Left ventricle myocardium inferior (tissue), 1 donor: ENCODE measurements around the gene C9orf72. TPM values are rescaled to one million over a fixed set of nuclear protein-coding genes. Genes with fewer than 3 reads are reported as not detected.

Experiments used
- DNase-seq: peaks from one replicate; pipeline ENCODE4 v3.0.0-alpha.2; 2020
- H3K27ac ChIP-seq: fragments of 200-600 bp; replicated peaks from 2 replicates; pipeline ENCODE4 v1.8.0; 2021
- H3K27me3 ChIP-seq: fragments of 200-600 bp; 2 replicates; pipeline ENCODE4 v1.8.0; 2021; ENCODE audit warnings: low read depth
- H3K36me3 ChIP-seq: fragments of 200-600 bp; 2 replicates; pipeline ENCODE4 v1.8.0; 2021
- H3K4me1 ChIP-seq: fragments of 200-600 bp; 2 replicates; pipeline ENCODE4 v1.8.0; 2021
- H3K4me3 ChIP-seq: fragments of 200-600 bp; 2 replicates; pipeline ENCODE4 v1.8.0; 2021; ENCODE audit warnings: mild to moderate bottlenecking, moderate library complexity
- H3K9me3 ChIP-seq: fragments of 200-600 bp; replicated peaks from 2 replicates; pipeline ENCODE4 v1.8.0; 2021
- intact Hi-C: fragments of 100-400 bp; cut with micrococcal nuclease; formaldehyde crosslinking; loops from one replicate; pipeline ENCODE4 v1.11.0; 2022
- total RNA-seq: library from RNA; stranded (reverse); fragmentation: NEBNext Ultra II Directional; extraction: Animal tissue kit (Norgen Biotek cat#: 25700); gene quantifications from one replicate; pipeline ENCODE4 v1.2.1, GENCODE V29; 2021
- TF ChIP-seq, protein P1 (sequence below): fragments of 200-600 bp; IDR thresholded peaks from 2 replicates; pipeline ENCODE4 v1.8.0; 2021; ENCODE audit warnings: antibody characterized with exemption, mild to moderate bottlenecking, borderline replicate concordance
- donor health status: DM: no; HTN: yes; CAD: no; lungs with severe emphysema.

C9orf72 gene
- total RNA-seq, 1 donor from 2014 or later = 15.6 TPM

DNA sequence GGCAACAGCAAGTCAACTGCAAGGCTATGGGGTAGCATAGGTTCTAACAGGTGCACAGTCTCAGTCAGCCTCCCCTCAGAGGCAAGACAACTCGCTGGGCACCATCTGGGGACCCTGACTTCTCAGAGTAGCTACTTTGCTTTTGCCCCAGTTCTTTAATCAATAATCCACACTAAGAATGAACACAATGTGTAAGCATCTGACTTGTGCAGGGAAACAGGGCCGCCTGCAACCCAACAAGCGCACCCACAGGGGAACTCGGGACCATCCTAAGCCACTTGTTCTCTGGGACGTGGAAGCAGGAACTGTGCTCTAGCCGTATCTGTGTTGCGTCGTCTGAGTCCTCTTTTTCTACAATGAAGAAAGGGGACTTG is 45.6 kb downstream of the C9orf72 start:
- peak overlapping the region; percentile 89 for H3K4me3 ChIP-seq
- no peak for DNase-seq
- intact Hi-C loops = no loop called here
- H3K27ac ChIP-seq = peak overlapping the region; percentile 81
- H3K4me1 ChIP-seq = peaks cover 39% of the 10 kb centered on the region
- no peaks in the 10 kb centered on the region for H3K9me3 ChIP-seq
- no peaks in the 10 kb centered on the region for H3K36me3 ChIP-seq
- no peaks in the 10 kb centered on the region for H3K27me3 ChIP-seq
- TF ChIP-seq, protein P1, sequence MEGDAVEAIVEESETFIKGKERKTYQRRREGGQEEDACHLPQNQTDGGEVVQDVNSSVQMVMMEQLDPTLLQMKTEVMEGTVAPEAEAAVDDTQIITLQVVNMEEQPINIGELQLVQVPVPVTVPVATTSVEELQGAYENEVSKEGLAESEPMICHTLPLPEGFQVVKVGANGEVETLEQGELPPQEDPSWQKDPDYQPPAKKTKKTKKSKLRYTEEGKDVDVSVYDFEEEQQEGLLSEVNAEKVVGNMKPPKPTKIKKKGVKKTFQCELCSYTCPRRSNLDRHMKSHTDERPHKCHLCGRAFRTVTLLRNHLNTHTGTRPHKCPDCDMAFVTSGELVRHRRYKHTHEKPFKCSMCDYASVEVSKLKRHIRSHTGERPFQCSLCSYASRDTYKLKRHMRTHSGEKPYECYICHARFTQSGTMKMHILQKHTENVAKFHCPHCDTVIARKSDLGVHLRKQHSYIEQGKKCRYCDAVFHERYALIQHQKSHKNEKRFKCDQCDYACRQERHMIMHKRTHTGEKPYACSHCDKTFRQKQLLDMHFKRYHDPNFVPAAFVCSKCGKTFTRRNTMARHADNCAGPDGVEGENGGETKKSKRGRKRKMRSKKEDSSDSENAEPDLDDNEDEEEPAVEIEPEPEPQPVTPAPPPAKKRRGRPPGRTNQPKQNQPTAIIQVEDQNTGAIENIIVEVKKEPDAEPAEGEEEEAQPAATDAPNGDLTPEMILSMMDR = no peak

- intact Hi-C loops = no loop called here
Observed at GRCh38 chr9:27524236-27524635, 49.0 kb downstream of the C9orf72 start, which contains the start of gene IFNK. Gene IFNK (plus strand): TSS chr9:27524290. CDS start chr9:27524337, 47 bp downstream.

DNA sequence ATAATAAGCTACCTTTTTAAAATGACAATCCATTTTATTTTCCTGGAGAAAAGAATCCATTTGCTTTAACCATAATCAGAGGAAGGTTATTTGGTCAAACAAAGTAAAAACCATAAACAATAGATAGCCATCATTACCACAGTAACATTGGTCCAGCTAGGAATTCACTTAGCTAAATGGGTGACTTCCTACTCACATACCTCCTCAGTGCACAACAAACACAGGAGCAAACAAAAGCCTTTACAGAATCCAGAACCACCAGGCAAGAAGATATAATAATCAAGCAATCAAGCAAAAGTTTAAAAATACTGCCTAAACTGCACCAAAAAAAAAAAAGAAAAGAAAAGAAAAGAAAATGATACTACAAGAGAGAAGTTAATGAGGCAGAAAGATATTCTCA is 50.1 kb downstream of the C9orf72 start:
- no peak overlapping the region for H3K4me3 ChIP-seq
- H3K4me1 ChIP-seq = peaks cover 21% of the 10 kb centered on the region
- no peak for DNase-seq
- intact Hi-C loops = no loop called here
- no peak overlapping the region for H3K27ac ChIP-seq
- H3K9me3 ChIP-seq = no peaks in the 10 kb centered on the region
- H3K36me3 ChIP-seq = no peaks in the 10 kb centered on the region
- H3K27me3 ChIP-seq = no peaks in the 10 kb centered on the region
- TF ChIP-seq, protein P1 = no peak

More at GRCh38 chr9:27524236-27524635, 49.0 kb downstream of the C9orf72 start, which contains the start of gene IFNK:
- H3K9me3 ChIP-seq = no peaks in the 10 kb centered on the region
- peaks cover 31% of the 10 kb centered on the region for H3K4me1 ChIP-seq
- H3K27me3 ChIP-seq = no peaks in the 10 kb centered on the region
- no peaks in the 10 kb centered on the region for H3K36me3 ChIP-seq
- no peak for DNase-seq
- no peak within 1 kb of the TSS for H3K27ac ChIP-seq
- TF ChIP-seq, protein P1 = no peak
- H3K4me3 ChIP-seq = no peak within 1 kb of the TSS

- H3K4me1 ChIP-seq = peaks cover 4% of the 10 kb centered on the region
- no peaks in the 10 kb centered on the region for H3K9me3 ChIP-seq
- TF ChIP-seq, protein P1 = no peak
- no peak for DNase-seq
- no peaks in the 10 kb centered on the region for H3K27me3 ChIP-seq
- H3K4me3 ChIP-seq = no peak overlapping the region
- H3K27ac ChIP-seq = no peak overlapping the region
- intact Hi-C loops = no loop called here
- no peaks in the 10 kb centered on the region for H3K36me3 ChIP-seq
Observed at GRCh38 chr9:27520986-27521385, 52.3 kb downstream of the C9orf72 start.

- Histone ChIP-seq H3K9me3 (no peaks in the 10 kb centered on the region), H3K27ac (no peak overlapping the region), H3K27me3 (no peaks in the 10 kb centered on the region), H3K4me3 (no peak overlapping the region), H3K4me1 (peaks cover 4% of the 10 kb centered on the region), H3K36me3 (no peaks in the 10 kb centered on the region)
- DNase-seq = no peak
- TF ChIP-seq, protein P1 = no peak
- intact Hi-C loops = no loop called here
Observed at GRCh38 chr9:27519466-27520465, 53.5 kb downstream of the C9orf72 start.
